Posterior cingulate gyrus (tissue), 11 donors: ENCODE results near the gene CHRNA9.
"Not testable (repeated sequence)": the region's sequence is repeated elsewhere in the genome, so short reads cannot be mapped to it uniquely, and the experiment has no call there.

Experiments
- DNase-seq, 10 donors: peaks; one replicate each; pipeline versions ENCODE4 v3.0.0 to v3.0.0-alpha.2; 2020 to 2021; ENCODE audit warnings: mixed read lengths in 3 of 10
- intact Hi-C: fragments of 100-400 bp; cut with DNase I; formaldehyde crosslinking; loops from one replicate; pipeline ENCODE4 v1.15.1; 2023

Gene CHRNA9

GRCh38 chr4:40334591-40335524 is at the start of gene CHRNA9:
Gene CHRNA9 (plus strand): TSS chr4:40335333. CDS start chr4:40335468, 135 bp downstream.
- peak in 1 of 10 donors; percentile 75 for DNase-seq
- intact Hi-C loops: no loop called here

GRCh38 chr4:40285692-40286091 is 49.4 kb upstream of the CHRNA9 start:
- DNase-seq: no peak
- intact Hi-C loops: no loop called here

GRCh38 chr4:40288566-40288965 is 46.6 kb upstream of the CHRNA9 start:
- intact Hi-C loops: no loop called here
- DNase-seq: no peak

- intact Hi-C loops: no loop called here
Observed at GRCh38 chr4:40289366-40290188, 45.6 kb upstream of the CHRNA9 start.

GRCh38 chr4:40290611-40291186 is 44.4 kb upstream of the CHRNA9 start:
- intact Hi-C loops, DNase-seq: not testable (repeated sequence)

More at GRCh38 chr4:40289366-40290188, 45.6 kb upstream of the CHRNA9 start:
- no peak for DNase-seq

- DNase-seq: no peak
- intact Hi-C loops: no loop called here
Observed at GRCh38 chr4:40292313-40292759, 42.8 kb upstream of the CHRNA9 start.

- intact Hi-C loops: no loop called here
- no peak for DNase-seq
Observed at GRCh38 chr4:40294339-40294738, 40.8 kb upstream of the CHRNA9 start.

- DNase-seq, intact Hi-C loops: not testable (repeated sequence)
Observed at GRCh38 chr4:40295030-40295429, 40.1 kb upstream of the CHRNA9 start.

GRCh38 chr4:40295572-40295971 is 39.6 kb upstream of the CHRNA9 start:
- intact Hi-C loops: no loop called here

GRCh38 chr4:40299126-40299525 is 36.0 kb upstream of the CHRNA9 start:
- intact Hi-C loops: no loop called here

More at GRCh38 chr4:40295572-40295971, 39.6 kb upstream of the CHRNA9 start:
- DNase-seq: no peak

GRCh38 chr4:40299811-40300292 is 35.3 kb upstream of the CHRNA9 start:
- intact Hi-C loops: no loop called here
- no peak for DNase-seq

More at GRCh38 chr4:40299126-40299525, 36.0 kb upstream of the CHRNA9 start:
- no peak for DNase-seq

GRCh38 chr4:40300371-40301162 is 34.6 kb upstream of the CHRNA9 start:
- no peak for DNase-seq
- intact Hi-C loops: no loop called here

- intact Hi-C loops: no loop called here
- no peak for DNase-seq
Observed at GRCh38 chr4:40301603-40302002, 33.5 kb upstream of the CHRNA9 start.

GRCh38 chr4:40303751-40304150 is 31.4 kb upstream of the CHRNA9 start:
- intact Hi-C loops: no loop called here
- no peak for DNase-seq

- intact Hi-C loops: no loop called here
- DNase-seq: no peak
Observed at GRCh38 chr4:40305328-40306170, 29.6 kb upstream of the CHRNA9 start.

GRCh38 chr4:40306226-40306625 is 28.9 kb upstream of the CHRNA9 start:
- intact Hi-C loops: no loop called here
- DNase-seq: no peak

GRCh38 chr4:40306976-40307375 is 28.2 kb upstream of the CHRNA9 start:
- intact Hi-C loops: no loop called here
- DNase-seq: no peak

GRCh38 chr4:40307627-40308497 is 27.3 kb upstream of the CHRNA9 start:
- DNase-seq: no peak
- intact Hi-C loops: loop anchor here (2.0 kb wide), 2 partner anchors 157 to 839 kb away; no protein-coding TSS in a partner anchor
